Astrocyte (in vitro differentiated cells and primary cell): ENCODE data around the gene BMP4. TPM values are rescaled to one million over a fixed set of nuclear protein-coding genes. Genes with fewer than 3 reads are reported as not detected.

Source experiments
- DNase-seq: peaks from one replicate; pipeline ENCODE4 v3.0.0-alpha.2; 2010; ENCODE audit warnings: low read depth
- FAIRE-seq: peaks from 2 replicates; lab custom pipeline; 2011; peaks lifted over from hg19 to GRCh38; lab: Jason Lieb, UNC
- H2AFZ ChIP-seq: 2 replicates; pipeline ENCODE4 v1.6.0; 2012; ENCODE audit warnings: low read depth, low read length, inconsistent platforms
- H3K27ac ChIP-seq: 2 replicates; pipeline ENCODE4 v1.5.1; 2011; ENCODE audit warnings: low read depth, low read length, inconsistent platforms
- H3K27me3 ChIP-seq: 2 replicates; pipeline ENCODE4 v1.6.0; 2011; ENCODE audit warnings: low read length, inconsistent platforms; ENCODE audit not compliant: insufficient read depth
- H3K36me3 ChIP-seq: 2 replicates; pipeline ENCODE4 v1.5.1; 2011; ENCODE audit warnings: low read length, inconsistent platforms; ENCODE audit not compliant: insufficient read depth
- H3K4me1 ChIP-seq: 2 replicates; pipeline ENCODE4 v1.5.1; 2011; ENCODE audit warnings: low read length, inconsistent platforms; ENCODE audit not compliant: insufficient read depth
- H3K4me2 ChIP-seq: 2 replicates; pipeline ENCODE4 v1.6.0; 2012; ENCODE audit warnings: low read length, inconsistent platforms
- H3K4me3 ChIP-seq: 2 replicates; pipeline ENCODE4 v1.5.1; 2011; ENCODE audit warnings: low read depth, mild to moderate bottlenecking, low read length, inconsistent platforms; ENCODE audit not compliant: insufficient read depth
- H3K79me2 ChIP-seq: 2 replicates; pipeline ENCODE4 v1.6.0; 2012; ENCODE audit warnings: mild to moderate bottlenecking, low read length, inconsistent platforms; ENCODE audit not compliant: insufficient read depth
- H3K9ac ChIP-seq: 2 replicates; pipeline ENCODE4 v1.6.0; 2012; ENCODE audit warnings: mild to moderate bottlenecking, low read length, inconsistent platforms
- H3K9me3 ChIP-seq: 2 replicates; pipeline ENCODE4 v1.5.1; 2012; ENCODE audit warnings: low read depth, mild to moderate bottlenecking, low read length, inconsistent platforms; ENCODE audit not compliant: insufficient read depth
- H4K20me1 ChIP-seq: 2 replicates; pipeline ENCODE4 v1.6.0; 2012; ENCODE audit warnings: low read length, inconsistent platforms; ENCODE audit not compliant: insufficient read depth
- H3K27ac Mint-ChIP-seq: one replicate; pipeline ENCODE4 v1.8.0; 2021; ENCODE audit warnings: mild to moderate bottlenecking, mixed read lengths; ENCODE audit not compliant: unreplicated experiment
- H3K27me3 Mint-ChIP-seq: one replicate; pipeline ENCODE4 v1.8.0; 2021; ENCODE audit warnings: low read depth, mixed read lengths; ENCODE audit not compliant: unreplicated experiment
- H3K36me3 Mint-ChIP-seq: one replicate; pipeline ENCODE4 v1.8.0; 2021; ENCODE audit warnings: low read depth, mixed read lengths; ENCODE audit not compliant: unreplicated experiment
- H3K4me1 Mint-ChIP-seq: one replicate; pipeline ENCODE4 v1.8.0; 2021; ENCODE audit warnings: low read depth, mixed read lengths; ENCODE audit not compliant: unreplicated experiment
- H3K4me3 Mint-ChIP-seq: one replicate; pipeline ENCODE4 v1.8.0; 2021; ENCODE audit warnings: mild to moderate bottlenecking, moderate library complexity, mixed read lengths; ENCODE audit not compliant: unreplicated experiment
- H3K9me3 Mint-ChIP-seq: one replicate; pipeline ENCODE4 v1.8.0; 2021; ENCODE audit warnings: mild to moderate bottlenecking, mixed read lengths; ENCODE audit not compliant: unreplicated experiment
- EZH2 ChIP-seq: IDR thresholded peaks from 2 replicates; pipeline ENCODE4 v1.6.1; 2012; ENCODE audit warnings: mild to moderate bottlenecking, low read length, inconsistent platforms; ENCODE audit not compliant: insufficient read depth
- total RNA-seq: library from RNA; stranded (reverse); gene quantifications from 2 replicates; pipeline ENCODE4 v1.2.1, GENCODE V29; 2021
- TF ChIP-seq, protein P1 (sequence below): IDR thresholded peaks from 2 replicates; pipeline ENCODE4 v1.5.1; 2011; ENCODE audit warnings: low read depth, mild to moderate bottlenecking, inconsistent platforms, low read length, moderate library complexity; ENCODE audit not compliant: insufficient read depth

The BMP4 gene
- total RNA-seq, 1 donor from 2014 or later, result 27.2 TPM

GRCh38 chr14:53969326-53969725 is 12.7 kb upstream of the BMP4 start:
- FAIRE-seq (no peak), DNase-seq (no peak)
- Mint-ChIP-seq H3K27ac (no peak overlapping the region), H3K4me1 (peaks cover 2% of the 10 kb centered on the region), H3K9me3 (peaks cover 3% of the 10 kb centered on the region), H3K4me3 (no peak overlapping the region), H3K36me3 (peaks cover 4% of the 10 kb centered on the region), H3K27me3 (peaks cover 15% of the 10 kb centered on the region)
- Histone ChIP-seq H3K9ac (no peak overlapping the region), H3K79me2 (no peaks in the 10 kb centered on the region), H3K27me3 (peaks cover 3% of the 10 kb centered on the region), H3K9me3 (no peaks in the 10 kb centered on the region), H3K27ac (no peak overlapping the region), H2AFZ (no peak overlapping the region), H3K36me3 (no peaks in the 10 kb centered on the region), H3K4me2 (no peak overlapping the region), H3K4me3 (no peak overlapping the region), H4K20me1 (no peaks in the 10 kb centered on the region), H3K4me1 (peaks cover 4% of the 10 kb centered on the region)
- TF ChIP-seq, protein P1, sequence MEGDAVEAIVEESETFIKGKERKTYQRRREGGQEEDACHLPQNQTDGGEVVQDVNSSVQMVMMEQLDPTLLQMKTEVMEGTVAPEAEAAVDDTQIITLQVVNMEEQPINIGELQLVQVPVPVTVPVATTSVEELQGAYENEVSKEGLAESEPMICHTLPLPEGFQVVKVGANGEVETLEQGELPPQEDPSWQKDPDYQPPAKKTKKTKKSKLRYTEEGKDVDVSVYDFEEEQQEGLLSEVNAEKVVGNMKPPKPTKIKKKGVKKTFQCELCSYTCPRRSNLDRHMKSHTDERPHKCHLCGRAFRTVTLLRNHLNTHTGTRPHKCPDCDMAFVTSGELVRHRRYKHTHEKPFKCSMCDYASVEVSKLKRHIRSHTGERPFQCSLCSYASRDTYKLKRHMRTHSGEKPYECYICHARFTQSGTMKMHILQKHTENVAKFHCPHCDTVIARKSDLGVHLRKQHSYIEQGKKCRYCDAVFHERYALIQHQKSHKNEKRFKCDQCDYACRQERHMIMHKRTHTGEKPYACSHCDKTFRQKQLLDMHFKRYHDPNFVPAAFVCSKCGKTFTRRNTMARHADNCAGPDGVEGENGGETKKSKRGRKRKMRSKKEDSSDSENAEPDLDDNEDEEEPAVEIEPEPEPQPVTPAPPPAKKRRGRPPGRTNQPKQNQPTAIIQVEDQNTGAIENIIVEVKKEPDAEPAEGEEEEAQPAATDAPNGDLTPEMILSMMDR, result no peak
- no peak for TF ChIP-seq EZH2

DNA sequence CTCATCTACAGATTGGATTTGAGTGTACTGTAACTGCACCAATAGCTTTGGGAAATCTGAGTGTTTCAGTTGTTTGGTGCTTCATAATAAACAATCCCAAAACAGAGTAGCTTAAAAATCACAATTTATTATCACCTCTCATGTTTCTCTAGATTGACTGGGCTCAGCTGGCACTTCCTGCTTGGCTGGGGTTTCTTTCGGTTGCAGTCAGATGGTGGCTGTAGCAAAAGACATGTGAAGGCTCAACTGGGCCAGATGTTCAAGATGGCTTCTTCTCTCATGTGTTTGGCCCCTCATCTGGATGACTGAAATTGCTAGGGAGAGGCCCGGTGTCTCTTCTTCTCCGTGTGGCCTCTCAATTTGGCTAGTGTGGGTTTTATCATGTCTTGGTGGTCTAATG is 12.1 kb upstream of the BMP4 start:
- Histone ChIP-seq H3K4me3 (no peak overlapping the region), H3K36me3 (no peaks in the 10 kb centered on the region), H3K4me1 (peaks cover 9% of the 10 kb centered on the region), H3K9me3 (no peaks in the 10 kb centered on the region), H4K20me1 (no peaks in the 10 kb centered on the region), H2AFZ (no peak overlapping the region), H3K79me2 (no peaks in the 10 kb centered on the region), H3K9ac (no peak overlapping the region), H3K27me3 (no peaks in the 10 kb centered on the region), H3K4me2 (no peak overlapping the region), H3K27ac (no peak overlapping the region)
- FAIRE-seq (no peak), DNase-seq (no peak)
- Mint-ChIP-seq H3K4me3 (no peak overlapping the region), H3K4me1 (peaks cover 8% of the 10 kb centered on the region), H3K36me3 (peaks cover 4% of the 10 kb centered on the region), H3K27ac (no peak overlapping the region), H3K9me3 (peaks cover 3% of the 10 kb centered on the region), H3K27me3 (peaks cover 17% of the 10 kb centered on the region)
- no peak for TF ChIP-seq EZH2
- TF ChIP-seq, protein P1, result no peak

DNA sequence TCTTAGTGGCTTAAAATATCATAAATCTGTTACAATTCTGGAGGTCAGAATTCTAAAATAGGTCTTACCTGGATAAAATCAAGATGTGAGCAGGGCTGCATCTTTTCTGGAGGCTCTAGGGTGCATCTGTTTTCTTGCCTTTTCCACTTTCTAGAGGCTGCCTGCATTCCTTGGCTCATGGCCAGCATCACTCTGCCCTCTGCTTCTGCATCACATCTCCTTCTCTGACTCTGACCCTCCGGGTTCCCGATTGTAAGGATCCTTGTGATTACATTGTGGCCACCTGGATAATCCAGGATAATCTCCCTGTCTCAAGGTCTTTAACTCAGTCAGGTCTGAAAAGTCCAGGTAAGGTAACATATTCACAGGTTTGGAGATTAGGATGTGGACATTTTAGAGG is 11.0 kb upstream of the BMP4 start:
- H3K4me3 Mint-ChIP-seq, result no peak overlapping the region
- H3K36me3 ChIP-seq, result no peaks in the 10 kb centered on the region
- no peak for TF ChIP-seq EZH2
- TF ChIP-seq, protein P1, result no peak

More for the DNA sequence above, 11.0 kb upstream of the BMP4 start:
- H3K27ac ChIP-seq, result no peak overlapping the region
- peaks cover 3% of the 10 kb centered on the region for H3K9me3 Mint-ChIP-seq
- H3K79me2 ChIP-seq, result no peaks in the 10 kb centered on the region
- no peaks in the 10 kb centered on the region for H3K9me3 ChIP-seq
- peaks cover 10% of the 10 kb centered on the region for H3K4me1 Mint-ChIP-seq
- no peak overlapping the region for H3K9ac ChIP-seq
- no peak overlapping the region for H2AFZ ChIP-seq
- peaks cover 15% of the 10 kb centered on the region for H3K4me1 ChIP-seq
- no peak overlapping the region for H3K4me2 ChIP-seq
- peaks cover 8% of the 10 kb centered on the region for H3K27me3 ChIP-seq
- H4K20me1 ChIP-seq, result no peaks in the 10 kb centered on the region
- H3K4me3 ChIP-seq, result no peak overlapping the region
- peaks cover 4% of the 10 kb centered on the region for H3K36me3 Mint-ChIP-seq
- H3K27me3 Mint-ChIP-seq, result peaks cover 24% of the 10 kb centered on the region
- DNase-seq, result no peak
- H3K27ac Mint-ChIP-seq, result no peak overlapping the region
- FAIRE-seq, result no peak
